ENCODE data around the gene PNPLA7. TPM values are rescaled to one million over a fixed set of nuclear protein-coding genes. Genes with fewer than 3 reads are reported as not detected.

PNPLA7 gene
- total and polyA plus RNA-seq, 4 donors = 0.75 to 6.5 (median 2.1) TPM

GRCh38 chr9:137480686-137481683 lies 69.2 kb downstream of the PNPLA7 start:
- TF ChIP-seq ATF3 (IDR thresholded peaks at IDR 0.05) = no peak
- no peak for TF ChIP-seq RXRA (IDR thresholded peaks at IDR 0.05)
- TF ChIP-seq GABPA (IDR thresholded peaks at IDR 0.05 in 1 of 2, conservative IDR thresholded peaks at IDR 0.05 in 1 of 2) = no peak
- TF ChIP-seq JUND (IDR thresholded peaks at IDR 0.05) = no peak
- Histone ChIP-seq H3K9ac (ENCODE audit: low read depth in 1 of 2, low read length in 2 of 2) (no peak overlapping the region), H3K4me3 (ENCODE audit: low read depth in 1 of 3, low read length in 3 of 3) (no peak overlapping the region), H3K9me3 (ENCODE audit: control insufficient read depth in 4 of 4, low read length in 3 of 4) (peaks cover 2 to 7% (median 2%) of the 10 kb centered on the region in 4 donors), H3K27ac (ENCODE audit: low read depth in 1 of 2, low read length in 2 of 2) (no peak overlapping the region), H3K4me1 (ENCODE audit: control insufficient read depth in 4 of 4, insufficient read depth in 4 of 4, low read length in 3 of 4) (peaks cover 0 to 8% (median 7%) of the 10 kb centered on the region in 4 donors), H3K27me3 (ENCODE audit: control insufficient read depth in 4 of 4, insufficient read depth in 4 of 4, low read length in 3 of 4) (no peaks in the 10 kb centered on the region), H3K36me3 (ENCODE audit: control insufficient read depth in 4 of 4, insufficient read depth in 3 of 4, low read depth in 1 of 4, low read length in 3 of 4) (peaks cover 0 to 5% (median 4%) of the 10 kb centered on the region in 4 donors)
- 94% methylated on average over 38 of the region's 38 CpGs for WGBS
- no peak for DNase-seq (ENCODE audit: low spot score)

- TF ChIP-seq HNF4G (IDR thresholded peaks at IDR 0.05) = no peak
- WGBS = 94% methylated on average over 32 of the region's 32 CpGs
- Histone ChIP-seq H3K4me1 (ENCODE audit: control insufficient read depth in 4 of 4, insufficient read depth in 4 of 4, low read length in 3 of 4) (peaks cover 0 to 8% (median 7%) of the 10 kb centered on the region in 4 donors), H3K4me3 (ENCODE audit: low read depth in 1 of 3, low read length in 3 of 3) (no peak overlapping the region), H3K27ac (ENCODE audit: low read depth in 1 of 2, low read length in 2 of 2) (no peak overlapping the region), H3K9me3 (ENCODE audit: control insufficient read depth in 4 of 4, low read length in 3 of 4) (peaks cover 2 to 12% (median 5%) of the 10 kb centered on the region in 4 donors), H3K9ac (ENCODE audit: low read depth in 1 of 2, low read length in 2 of 2) (no peak overlapping the region), H3K36me3 (ENCODE audit: control insufficient read depth in 4 of 4, insufficient read depth in 3 of 4, low read depth in 1 of 4, low read length in 3 of 4) (peaks cover 0 to 6% (median 5%) of the 10 kb centered on the region in 4 donors), H3K27me3 (ENCODE audit: control insufficient read depth in 4 of 4, insufficient read depth in 4 of 4, low read length in 3 of 4) (no peaks in the 10 kb centered on the region)
- DNase-seq (ENCODE audit: low spot score) = no peak
Measured at GRCh38 chr9:137479892-137480685, 70.1 kb downstream of the PNPLA7 start.

GRCh38 chr9:137478962-137479861 lies 71.0 kb downstream of the PNPLA7 start:
- peaks cover 0 to 8% (median 7%) of the 10 kb centered on the region in 4 donors for H3K4me1 ChIP-seq (ENCODE audit: control insufficient read depth in 4 of 4, insufficient read depth in 4 of 4, low read length in 3 of 4)
- no peak for DNase-seq (ENCODE audit: low spot score)
- H3K36me3 ChIP-seq (ENCODE audit: control insufficient read depth in 4 of 4, insufficient read depth in 3 of 4, low read depth in 1 of 4, low read length in 3 of 4) = peaks cover 0 to 6% (median 5%) of the 10 kb centered on the region in 4 donors
- TF ChIP-seq CTCF (IDR thresholded peaks at IDR 0.05; ENCODE audit: low read depth, low read length, missing input control) (no peak), RXRA (IDR thresholded peaks at IDR 0.05) (no peak), ZBTB33 (IDR thresholded peaks at IDR 0.05) (no peak), MAX (IDR thresholded peaks at IDR 0.05) (no peak), NR2F2 (IDR thresholded peaks at IDR 0.05) (no peak), FOXA1 (IDR thresholded peaks at IDR 0.05) (no peak)
- no peak overlapping the region for H3K27ac ChIP-seq (ENCODE audit: low read depth in 1 of 2, low read length in 2 of 2)
- 91% methylated on average over 36 of the region's 36 CpGs for WGBS
- peaks cover 2 to 12% (median 6%) of the 10 kb centered on the region in 4 donors for H3K9me3 ChIP-seq (ENCODE audit: control insufficient read depth in 4 of 4, low read length in 3 of 4)
- H3K9ac ChIP-seq (ENCODE audit: low read depth in 1 of 2, low read length in 2 of 2) = no peak overlapping the region
- no peak overlapping the region for H3K4me3 ChIP-seq (ENCODE audit: low read depth in 1 of 3, low read length in 3 of 3)
- H3K27me3 ChIP-seq (ENCODE audit: control insufficient read depth in 4 of 4, insufficient read depth in 4 of 4, low read length in 3 of 4) = no peaks in the 10 kb centered on the region
